HepG2 (cell line): ENCODE results near the gene NT5DC1. TPM values are rescaled to one million over a fixed set of nuclear protein-coding genes. Genes with fewer than 3 reads are reported as not detected.

ENCODE experiments used
- ARNT2 ChIP-seq: sonication (generic); formaldehyde crosslinking; IDR thresholded peaks from 2 replicates; pipeline ENCODE4 v1.8.0; 2022; ENCODE audit warnings: mild to moderate bottlenecking, low read depth, missing genetic modification reagents, moderate library complexity
- ELF4 ChIP-seq: sonication (generic); formaldehyde crosslinking; IDR thresholded peaks from 2 replicates; pipeline ENCODE4 v1.5.0; 2020; ENCODE audit warnings: missing genetic modification reagents, mild to moderate bottlenecking, moderate library complexity, borderline replicate concordance
- GATA4 ChIP-seq: sonication (generic); IDR thresholded peaks from 2 replicates; pipeline ENCODE4 v1.6.1; 2016; ENCODE audit warnings: antibody characterized with exemption, low read depth, borderline replicate concordance
- GLMP ChIP-seq: sonication (generic); formaldehyde crosslinking; IDR thresholded peaks from 2 replicates; pipeline ENCODE4 v1.9.0; 2021; ENCODE audit warnings: missing genetic modification reagents, mild to moderate bottlenecking, borderline replicate concordance
- GTF2F1 ChIP-seq: fragments of 150-350 bp; IDR thresholded peaks from 2 replicates; pipeline ENCODE4 v1.6.1; 2014; ENCODE audit warnings: low read length
- KDM4B ChIP-seq: sonication (generic); formaldehyde crosslinking; IDR thresholded peaks from 2 replicates; pipeline ENCODE4 v1.4.0; 2020; ENCODE audit warnings: missing genetic modification reagents
- KLF12 ChIP-seq: sonication (generic); formaldehyde crosslinking; IDR thresholded peaks from 2 replicates; pipeline ENCODE4 v1.4.0; 2020; ENCODE audit warnings: missing genetic modification reagents, borderline replicate concordance
- MIER2 ChIP-seq: IDR thresholded peaks from 2 replicates; pipeline ENCODE4 v1.6.1; 2016; ENCODE audit warnings: missing biosample characterization, missing genetic modification reagents
- MXD1 ChIP-seq: sonication (generic); formaldehyde crosslinking; IDR thresholded peaks from 2 replicates; pipeline ENCODE4 v1.4.0; 2020; ENCODE audit warnings: mild to moderate bottlenecking, missing genetic modification reagents
- MYPOP ChIP-seq: sonication (generic); formaldehyde crosslinking; IDR thresholded peaks from 2 replicates; pipeline ENCODE4 v1.8.1; 2023; ENCODE audit warnings: mild to moderate bottlenecking, moderate library complexity, missing genetic modification reagents
- NAIF1 ChIP-seq: sonication (generic); formaldehyde crosslinking; IDR thresholded peaks from 2 replicates; pipeline ENCODE4 v1.5.0; 2020; ENCODE audit warnings: mild to moderate bottlenecking, missing genetic modification reagents, borderline replicate concordance
- NR2F6 ChIP-seq, 2 experiments: IDR thresholded peaks; 2 replicates each; pipeline ENCODE4 v1.6.1; 2016; ENCODE audit warnings: antibody characterized with exemption in 1 of 2, mild to moderate bottlenecking in 1 of 2
- REST ChIP-seq, 2 experiments: IDR thresholded peaks; 2 replicates each; pipeline ENCODE4 v1.6.1; 2011 to 2012; ENCODE audit warnings: low read length in 2 of 2, borderline replicate concordance in 1 of 2, low read depth in 1 of 2, mild to moderate bottlenecking in 1 of 2, moderate library complexity in 1 of 2
- SIX4 ChIP-seq: sonication (generic); formaldehyde crosslinking; IDR thresholded peaks from 2 replicates; pipeline ENCODE4 v1.4.0; 2020; ENCODE audit warnings: missing genetic modification reagents
- SP2 ChIP-seq: sonication (generic); formaldehyde crosslinking; IDR thresholded peaks from 2 replicates; pipeline ENCODE4 v1.5.1; 2020; ENCODE audit warnings: mild to moderate bottlenecking, missing genetic modification reagents
- TMF1 ChIP-seq: sonication (generic); formaldehyde crosslinking; IDR thresholded peaks from 2 replicates; pipeline ENCODE4 v1.8.1; 2022; ENCODE audit warnings: low read depth, missing genetic modification reagents
- YEATS4 ChIP-seq: sonication (generic); formaldehyde crosslinking; IDR thresholded peaks from 2 replicates; pipeline ENCODE4 v1.4.0; 2020; ENCODE audit warnings: missing genetic modification reagents, borderline replicate concordance
- ZFP36 ChIP-seq: fragments of 150-350 bp; IDR thresholded peaks from 2 replicates; pipeline ENCODE4 v1.6.1; 2018; ENCODE audit warnings: borderline replicate concordance, low read length, low read depth; ENCODE audit not compliant: partially characterized antibody
- ZFP90 ChIP-seq: sonication (generic); formaldehyde crosslinking; IDR thresholded peaks from 2 replicates; pipeline ENCODE4 v1.8.0; 2022; ENCODE audit warnings: missing genetic modification reagents, mild to moderate bottlenecking, inconsistent platforms, borderline replicate concordance
- ZNF263 ChIP-seq: sonication (generic); formaldehyde crosslinking; IDR thresholded peaks from 2 replicates; pipeline ENCODE4 v1.4.0; 2020; ENCODE audit warnings: missing genetic modification reagents
- ZNF274 ChIP-seq: sonication (generic); formaldehyde crosslinking; IDR thresholded peaks from 2 replicates; pipeline ENCODE4 v1.5.1; 2020; ENCODE audit warnings: mild to moderate bottlenecking, missing genetic modification reagents
- ZNF562 ChIP-seq: sonication (generic); formaldehyde crosslinking; IDR thresholded peaks from 2 replicates; pipeline ENCODE4 v1.8.0; 2022; ENCODE audit warnings: missing genetic modification reagents, borderline replicate concordance
- ZNF563 ChIP-seq: sonication (generic); formaldehyde crosslinking; IDR thresholded peaks from 2 replicates; pipeline ENCODE4 v1.8.0; 2022; ENCODE audit warnings: mild to moderate bottlenecking, moderate library complexity, missing genetic modification reagents
- ZNF572 ChIP-seq: sonication (generic); formaldehyde crosslinking; IDR thresholded peaks from 2 replicates; pipeline ENCODE4 v1.5.1; 2020; ENCODE audit warnings: mild to moderate bottlenecking, missing genetic modification reagents
- ZSCAN22 ChIP-seq: sonication (generic); formaldehyde crosslinking; IDR thresholded peaks from 2 replicates; pipeline ENCODE4 v1.4.0; 2020; ENCODE audit warnings: mild to moderate bottlenecking, missing genetic modification reagents
- polyA plus RNA-seq, 8 experiments: library from polyadenylated mRNA; depleted of rRNA in 3 of 8; stranded (reverse) in 7 of 8; unstranded in 1 of 8; fragments of >200 nt; fragmentation: Illumina TruSeq in 4 of 8; extraction: Trizol in 4 of 8; gene quantifications; 2 replicates each; pipeline versions ENCODE4 v1.2.1 to v1.2.3, GENCODE V29; 2011 to 2016; ENCODE audit warnings: low read depth in 4 of 8, missing spikeins in 1 of 8, mixed read lengths in 1 of 8; ENCODE audit not compliant: insufficient read depth in 1 of 8
- total RNA-seq, 5 experiments: library from RNA; depleted of rRNA; stranded (reverse); fragments of >200 nt; fragmentation: Illumina TruSeq; extraction: Trizol; gene quantifications; 2 replicates each; pipeline ENCODE4 v1.2.3, GENCODE V29; 2016; ENCODE audit warnings: low read depth in 1 of 5

Gene NT5DC1
- total and polyA plus RNA-seq, 2 of the 13 experiments (the other 11 are each of a cell fraction or from before 2014, with no cell fraction given) = 27.0 to 56.1 TPM

- TF ChIP-seq ARNT2 (no peak), NR2F6 (IDR thresholded peaks at IDR 0.05) (no peak), NR2F6 (CRISPR knock-in tag; IDR thresholded peaks at IDR 0.05) (no peak), ZFP90 (CRISPR knock-in tag) (no peak), KDM4B (no peak), ZNF563 (no peak), MIER2 (CRISPR knock-in tag) (no peak), YEATS4 (CRISPR knock-in tag) (no peak), TMF1 (CRISPR knock-in tag) (no peak), GTF2F1 (no peak), ZNF572 (CRISPR knock-in tag) (no peak), GLMP (no peak), MXD1 (CRISPR knock-in tag) (no peak), SP2 (no peak), REST (IDR thresholded peaks at IDR 0.05; ENCODE audit: borderline replicate concordance in 1 of 2, low read depth in 1 of 2, low read length in 2 of 2) (no peak), SIX4 (CRISPR knock-in tag) (no peak), GATA4 (no peak), MYPOP (CRISPR knock-in tag) (no peak), ZNF263 (CRISPR knock-in tag) (no peak), ZNF274 (no peak), ZSCAN22 (CRISPR knock-in tag) (no peak), ZNF562 (no peak), ELF4 (no peak), NAIF1 (no peak), KLF12 (CRISPR knock-in tag) (no peak), ZFP36 (no peak)
Measured at GRCh38 chr6:116070616-116071389, 29.9 kb upstream of the NT5DC1 start (continued).
